Measurements from ENCODE around the gene ZNF385D. TPM values are rescaled to one million over a fixed set of nuclear protein-coding genes. Genes with fewer than 3 reads are reported as not detected.

Gene ZNF385D
- total and polyA plus RNA-seq, 4 donors: 0.08 to 0.50 (median 0.09) TPM

DNA sequence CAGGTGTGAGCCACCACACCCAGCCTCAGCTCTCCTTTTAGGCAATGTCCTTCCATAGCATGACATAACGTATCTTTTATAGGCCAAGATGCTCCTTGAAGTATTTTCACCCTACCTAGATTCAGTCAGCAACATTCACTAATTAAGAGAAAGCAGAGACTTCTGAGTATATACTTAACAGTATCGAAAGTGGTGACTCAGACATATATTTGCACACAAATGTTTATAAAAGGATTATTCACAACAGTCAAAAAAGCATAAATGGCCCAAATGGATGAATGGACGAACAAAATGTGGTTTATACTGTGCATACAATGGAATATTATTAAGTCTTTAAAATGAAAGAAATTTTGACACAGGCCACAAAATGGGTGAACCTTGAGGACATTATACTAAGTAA, 108.6 kb downstream of the ZNF385D start:
- no peak for TF ChIP-seq NR2F2 (IDR thresholded peaks at IDR 0.05)
- TF ChIP-seq, protein P1, sequence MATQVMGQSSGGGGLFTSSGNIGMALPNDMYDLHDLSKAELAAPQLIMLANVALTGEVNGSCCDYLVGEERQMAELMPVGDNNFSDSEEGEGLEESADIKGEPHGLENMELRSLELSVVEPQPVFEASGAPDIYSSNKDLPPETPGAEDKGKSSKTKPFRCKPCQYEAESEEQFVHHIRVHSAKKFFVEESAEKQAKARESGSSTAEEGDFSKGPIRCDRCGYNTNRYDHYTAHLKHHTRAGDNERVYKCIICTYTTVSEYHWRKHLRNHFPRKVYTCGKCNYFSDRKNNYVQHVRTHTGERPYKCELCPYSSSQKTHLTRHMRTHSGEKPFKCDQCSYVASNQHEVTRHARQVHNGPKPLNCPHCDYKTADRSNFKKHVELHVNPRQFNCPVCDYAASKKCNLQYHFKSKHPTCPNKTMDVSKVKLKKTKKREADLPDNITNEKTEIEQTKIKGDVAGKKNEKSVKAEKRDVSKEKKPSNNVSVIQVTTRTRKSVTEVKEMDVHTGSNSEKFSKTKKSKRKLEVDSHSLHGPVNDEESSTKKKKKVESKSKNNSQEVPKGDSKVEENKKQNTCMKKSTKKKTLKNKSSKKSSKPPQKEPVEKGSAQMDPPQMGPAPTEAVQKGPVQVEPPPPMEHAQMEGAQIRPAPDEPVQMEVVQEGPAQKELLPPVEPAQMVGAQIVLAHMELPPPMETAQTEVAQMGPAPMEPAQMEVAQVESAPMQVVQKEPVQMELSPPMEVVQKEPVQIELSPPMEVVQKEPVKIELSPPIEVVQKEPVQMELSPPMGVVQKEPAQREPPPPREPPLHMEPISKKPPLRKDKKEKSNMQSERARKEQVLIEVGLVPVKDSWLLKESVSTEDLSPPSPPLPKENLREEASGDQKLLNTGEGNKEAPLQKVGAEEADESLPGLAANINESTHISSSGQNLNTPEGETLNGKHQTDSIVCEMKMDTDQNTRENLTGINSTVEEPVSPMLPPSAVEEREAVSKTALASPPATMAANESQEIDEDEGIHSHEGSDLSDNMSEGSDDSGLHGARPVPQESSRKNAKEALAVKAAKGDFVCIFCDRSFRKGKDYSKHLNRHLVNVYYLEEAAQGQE (IDR thresholded peaks at IDR 0.05): no peak
- no peak for TF ChIP-seq RXRA (IDR thresholded peaks at IDR 0.05)
- TF ChIP-seq, protein P2, sequence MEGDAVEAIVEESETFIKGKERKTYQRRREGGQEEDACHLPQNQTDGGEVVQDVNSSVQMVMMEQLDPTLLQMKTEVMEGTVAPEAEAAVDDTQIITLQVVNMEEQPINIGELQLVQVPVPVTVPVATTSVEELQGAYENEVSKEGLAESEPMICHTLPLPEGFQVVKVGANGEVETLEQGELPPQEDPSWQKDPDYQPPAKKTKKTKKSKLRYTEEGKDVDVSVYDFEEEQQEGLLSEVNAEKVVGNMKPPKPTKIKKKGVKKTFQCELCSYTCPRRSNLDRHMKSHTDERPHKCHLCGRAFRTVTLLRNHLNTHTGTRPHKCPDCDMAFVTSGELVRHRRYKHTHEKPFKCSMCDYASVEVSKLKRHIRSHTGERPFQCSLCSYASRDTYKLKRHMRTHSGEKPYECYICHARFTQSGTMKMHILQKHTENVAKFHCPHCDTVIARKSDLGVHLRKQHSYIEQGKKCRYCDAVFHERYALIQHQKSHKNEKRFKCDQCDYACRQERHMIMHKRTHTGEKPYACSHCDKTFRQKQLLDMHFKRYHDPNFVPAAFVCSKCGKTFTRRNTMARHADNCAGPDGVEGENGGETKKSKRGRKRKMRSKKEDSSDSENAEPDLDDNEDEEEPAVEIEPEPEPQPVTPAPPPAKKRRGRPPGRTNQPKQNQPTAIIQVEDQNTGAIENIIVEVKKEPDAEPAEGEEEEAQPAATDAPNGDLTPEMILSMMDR (IDR thresholded peaks at IDR 0.05; ENCODE audit: low read depth, low read length, missing input control): no peak
- TF ChIP-seq HNF4G (IDR thresholded peaks at IDR 0.05): no peak
- no peak for TF ChIP-seq TAF1 (conservative IDR thresholded peaks at IDR 0.05)
- TF ChIP-seq, protein P3, sequence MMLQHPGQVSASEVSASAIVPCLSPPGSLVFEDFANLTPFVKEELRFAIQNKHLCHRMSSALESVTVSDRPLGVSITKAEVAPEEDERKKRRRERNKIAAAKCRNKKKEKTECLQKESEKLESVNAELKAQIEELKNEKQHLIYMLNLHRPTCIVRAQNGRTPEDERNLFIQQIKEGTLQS (IDR thresholded peaks at IDR 0.05): no peak
- TF ChIP-seq, protein P4, sequence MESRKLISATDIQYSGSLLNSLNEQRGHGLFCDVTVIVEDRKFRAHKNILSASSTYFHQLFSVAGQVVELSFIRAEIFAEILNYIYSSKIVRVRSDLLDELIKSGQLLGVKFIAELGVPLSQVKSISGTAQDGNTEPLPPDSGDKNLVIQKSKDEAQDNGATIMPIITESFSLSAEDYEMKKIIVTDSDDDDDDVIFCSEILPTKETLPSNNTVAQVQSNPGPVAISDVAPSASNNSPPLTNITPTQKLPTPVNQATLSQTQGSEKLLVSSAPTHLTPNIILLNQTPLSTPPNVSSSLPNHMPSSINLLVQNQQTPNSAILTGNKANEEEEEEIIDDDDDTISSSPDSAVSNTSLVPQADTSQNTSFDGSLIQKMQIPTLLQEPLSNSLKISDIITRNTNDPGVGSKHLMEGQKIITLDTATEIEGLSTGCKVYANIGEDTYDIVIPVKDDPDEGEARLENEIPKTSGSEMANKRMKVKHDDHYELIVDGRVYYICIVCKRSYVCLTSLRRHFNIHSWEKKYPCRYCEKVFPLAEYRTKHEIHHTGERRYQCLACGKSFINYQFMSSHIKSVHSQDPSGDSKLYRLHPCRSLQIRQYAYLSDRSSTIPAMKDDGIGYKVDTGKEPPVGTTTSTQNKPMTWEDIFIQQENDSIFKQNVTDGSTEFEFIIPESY (IDR thresholded peaks at IDR 0.05): no peak
- no peak for TF ChIP-seq FOXA1 (IDR thresholded peaks at IDR 0.05)
- TF ChIP-seq MAX (IDR thresholded peaks at IDR 0.05): no peak
- no peak for TF ChIP-seq GABPA (IDR thresholded peaks at IDR 0.05 in 1 of 2, conservative IDR thresholded peaks at IDR 0.05 in 1 of 2)
- no peak for TF ChIP-seq HNF4A (conservative IDR thresholded peaks at IDR 0.05)
- no peak for TF ChIP-seq RAD21 (IDR thresholded peaks at IDR 0.05)
- TF ChIP-seq SP1 (IDR thresholded peaks at IDR 0.05): no peak

GRCh38 chr3:21641959-21642358, 109.1 kb downstream of the ZNF385D start:
- TF ChIP-seq, protein P2 (IDR thresholded peaks at IDR 0.05; ENCODE audit: low read depth, low read length, missing input control): no peak
- TF ChIP-seq HNF4A (conservative IDR thresholded peaks at IDR 0.05) (no peak), NR2F2 (IDR thresholded peaks at IDR 0.05) (no peak)
- no peaks in the 10 kb centered on the region for H3K27me3 ChIP-seq (ENCODE audit: control insufficient read depth in 4 of 4, insufficient read depth in 4 of 4, low read length in 3 of 4)
- H3K36me3 ChIP-seq (ENCODE audit: control insufficient read depth in 4 of 4, insufficient read depth in 3 of 4, low read depth in 1 of 4, low read length in 3 of 4): no peaks in the 10 kb centered on the region
- H3K27ac ChIP-seq (ENCODE audit: low read depth in 1 of 2, low read length in 2 of 2): no peak overlapping the region
- H3K9ac ChIP-seq (ENCODE audit: low read depth in 1 of 2, low read length in 2 of 2): no peak overlapping the region
- WGBS: 76% methylated on average over 4 of the region's 4 CpGs
- no peak overlapping the region for H3K4me3 ChIP-seq (ENCODE audit: low read depth in 1 of 3, low read length in 3 of 3)
- H3K4me1 ChIP-seq (ENCODE audit: control insufficient read depth in 4 of 4, insufficient read depth in 4 of 4, low read length in 3 of 4): peaks cover 0 to 1% (median 0%) of the 10 kb centered on the region in 4 donors
- no peak for DNase-seq (ENCODE audit: low spot score)
- peaks cover 0 to 3% (median 0%) of the 10 kb centered on the region in 4 donors for H3K9me3 ChIP-seq (ENCODE audit: control insufficient read depth in 4 of 4, low read length in 3 of 4)

More for the DNA sequence above, 108.6 kb downstream of the ZNF385D start:
- Histone ChIP-seq H3K9ac (ENCODE audit: low read depth in 1 of 2, low read length in 2 of 2) (no peak overlapping the region), H3K36me3 (ENCODE audit: control insufficient read depth in 4 of 4, insufficient read depth in 3 of 4, low read depth in 1 of 4, low read length in 3 of 4) (no peaks in the 10 kb centered on the region), H3K9me3 (ENCODE audit: control insufficient read depth in 4 of 4, low read length in 3 of 4) (peaks cover 0 to 3% (median 0%) of the 10 kb centered on the region in 4 donors), H3K27me3 (ENCODE audit: control insufficient read depth in 4 of 4, insufficient read depth in 4 of 4, low read length in 3 of 4) (no peaks in the 10 kb centered on the region), H3K4me3 (ENCODE audit: low read depth in 1 of 3, low read length in 3 of 3) (no peak overlapping the region), H3K4me1 (ENCODE audit: control insufficient read depth in 4 of 4, insufficient read depth in 4 of 4, low read length in 3 of 4) (peaks cover 0 to 1% (median 0%) of the 10 kb centered on the region in 4 donors), H3K27ac (ENCODE audit: low read depth in 1 of 2, low read length in 2 of 2) (no peak overlapping the region)
- DNase-seq (ENCODE audit: low spot score): no peak
- 82% methylated on average over 3 of the region's 3 CpGs for WGBS

Measured in liver (tissue), 9 donors.